Cerebellar cortex (tissue), 1 donor: ENCODE measurements around the gene ACOT2.

Experiments
- DNase-seq: peaks from one replicate; pipeline ENCODE4 v3.0.0-alpha.2; 2015; ENCODE audit warnings: low spot score

The ACOT2 gene

DNA sequence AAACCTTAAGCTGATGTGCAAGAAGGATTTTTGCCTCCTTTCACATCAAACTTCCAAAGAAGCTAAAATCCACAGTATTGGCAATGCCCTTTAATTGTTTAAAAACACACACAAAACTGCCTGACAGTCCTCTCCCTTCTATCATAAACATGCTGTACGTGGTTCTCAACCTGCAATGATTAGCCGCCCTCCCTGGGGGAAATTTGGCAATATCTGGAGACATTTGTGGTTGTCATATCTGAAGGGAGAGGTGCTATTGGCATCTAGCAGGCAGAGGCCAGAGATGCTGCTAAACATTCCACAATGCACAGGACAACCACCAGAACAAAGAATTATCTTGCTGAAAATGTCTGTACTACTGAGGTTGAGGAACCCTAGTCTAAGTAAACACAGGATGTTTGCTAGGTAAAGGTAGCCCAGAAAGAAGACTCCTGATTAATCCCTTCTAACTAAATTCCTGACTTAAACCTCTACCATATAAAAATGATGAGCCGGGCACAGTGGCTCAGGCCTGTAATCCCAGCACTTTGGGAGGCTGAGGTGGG, 44.5 kb downstream of the ACOT2 start:
- DNase-seq, result no peak

DNA sequence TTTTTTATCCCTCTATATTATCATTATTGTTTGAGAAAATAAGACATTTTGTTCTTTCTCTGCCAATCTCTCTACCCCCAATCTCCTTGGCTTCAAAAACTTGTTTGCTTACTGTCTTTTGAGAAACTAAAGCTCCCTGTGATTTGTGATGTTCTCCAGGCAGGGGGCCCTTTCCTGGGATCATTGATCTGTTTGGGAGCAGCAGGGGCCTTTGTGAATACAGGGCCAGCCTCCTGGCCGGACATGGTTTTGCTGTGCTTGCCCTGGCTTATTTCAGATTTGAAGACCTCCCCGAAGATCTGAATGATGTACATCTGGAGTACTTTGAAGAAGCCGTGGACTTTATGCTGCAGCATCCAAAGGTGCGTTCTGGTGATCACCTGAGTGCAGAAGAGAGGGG, 47.8 kb downstream of the ACOT2 start:
- DNase-seq, result no peak

DNA sequence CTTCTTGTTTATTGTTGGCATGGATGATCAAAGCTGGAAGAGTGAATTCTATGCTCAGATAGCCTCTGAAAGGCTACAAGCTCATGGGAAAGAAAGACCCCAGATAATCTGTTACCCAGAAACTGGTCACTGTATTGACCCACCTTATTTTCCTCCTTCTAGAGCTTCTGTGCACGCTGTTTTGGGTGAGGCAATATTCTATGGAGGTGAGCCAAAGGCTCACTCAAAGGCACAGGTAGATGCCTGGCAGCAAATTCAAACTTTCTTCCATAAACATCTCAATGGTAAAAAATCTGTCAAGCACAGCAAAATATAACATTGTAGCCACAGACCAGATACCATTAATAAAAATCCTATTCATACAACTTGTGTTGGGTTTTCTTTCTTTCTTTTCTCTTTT, 50.5 kb downstream of the ACOT2 start:
- no peak for DNase-seq

DNA sequence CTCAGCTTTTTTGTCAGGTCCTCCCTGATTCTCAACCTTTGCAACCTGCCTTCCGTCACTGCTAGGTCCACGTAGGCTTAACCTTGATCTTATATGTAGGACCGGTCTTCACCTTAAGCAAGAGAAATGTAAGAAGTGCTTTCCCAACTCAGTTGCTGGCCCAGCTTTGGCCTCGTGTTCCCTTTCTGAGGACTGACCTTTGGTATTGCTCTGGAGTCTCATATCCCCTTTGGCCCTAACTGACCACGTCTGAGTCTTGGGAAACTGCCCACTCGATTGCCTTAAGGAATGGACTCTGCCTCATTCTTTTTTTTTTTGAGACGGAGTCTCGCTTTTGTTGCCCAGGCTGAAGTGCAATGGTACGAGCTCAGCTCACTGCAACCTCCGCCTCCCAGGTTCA, 51.3 kb downstream of the ACOT2 start:
- DNase-seq, result no peak

DNA sequence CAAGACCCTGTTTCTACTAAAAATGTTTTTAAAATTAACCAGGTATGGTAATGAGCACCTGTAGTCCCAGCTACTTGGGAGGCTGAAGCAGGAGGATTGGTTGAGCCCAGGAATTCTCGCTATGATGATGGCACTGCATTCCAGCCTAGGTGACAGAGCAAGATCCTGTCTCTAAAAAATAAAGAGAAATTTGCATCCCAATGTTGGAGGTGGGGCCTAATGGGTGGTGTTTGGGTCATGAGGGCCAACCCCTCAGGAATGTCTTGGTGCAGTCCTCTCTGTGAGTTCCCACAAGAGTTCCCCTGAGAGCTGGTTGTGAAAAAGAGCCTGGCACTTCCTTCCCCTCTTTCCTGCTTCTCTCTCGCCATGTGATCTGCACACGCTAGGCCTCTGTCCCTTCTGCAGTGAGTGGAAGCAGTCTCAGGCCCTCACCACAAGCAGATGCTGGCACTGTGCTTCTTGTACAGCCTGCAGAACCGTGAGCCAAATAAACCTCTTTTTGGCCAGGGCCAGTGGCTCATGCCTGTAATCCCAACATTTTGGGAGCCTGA, 54.6 kb downstream of the ACOT2 start:
- no peak for DNase-seq
